ENCODE measurements around the gene NLN.
"Not testable (repeated sequence)": the region's sequence is repeated elsewhere in the genome, so short reads cannot be mapped to it uniquely, and the experiment has no call there.

NLN gene

DNA sequence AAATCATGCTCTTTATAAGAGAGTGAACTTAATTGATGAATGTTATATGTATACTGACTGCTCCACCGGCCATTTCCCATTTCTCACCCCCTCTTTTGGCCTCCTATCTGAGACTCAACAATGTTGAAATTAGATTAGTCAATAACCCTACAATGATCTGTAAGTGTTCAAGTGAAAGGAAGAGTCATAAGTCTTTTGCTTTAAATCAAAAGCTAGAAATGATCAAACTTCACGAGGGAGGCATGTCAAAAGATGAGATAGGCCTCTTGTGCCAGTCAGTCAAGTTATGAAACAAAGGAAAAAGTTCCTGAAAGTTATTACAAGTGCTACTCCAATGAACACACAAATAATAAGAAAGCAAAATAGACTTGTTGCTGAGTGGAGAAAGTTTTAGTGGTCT lies 83.1 kb downstream of the NLN start:
- in situ Hi-C loops (cut with MboI; ENCODE audit: low sequenced_read_pairs) = no loop called here

DNA sequence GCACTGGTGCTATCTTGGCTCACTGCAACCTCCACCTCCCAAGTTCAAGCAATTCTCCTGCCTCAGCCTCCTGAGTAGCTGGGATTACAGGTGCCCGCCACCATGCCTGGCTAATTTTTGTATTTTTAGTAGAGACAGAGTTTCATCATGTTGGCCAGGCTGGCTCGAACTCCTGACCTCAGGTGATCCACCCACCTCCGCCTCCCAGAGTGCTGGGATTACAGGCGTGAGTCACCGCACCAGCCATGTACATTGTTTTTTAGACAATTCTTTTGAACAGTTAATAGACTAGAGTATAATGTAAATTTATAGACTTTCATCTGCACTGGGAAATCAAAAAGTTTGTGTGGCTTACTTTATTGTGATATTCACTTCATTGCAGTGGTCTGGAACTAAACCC lies 85.5 kb downstream of the NLN start:
- in situ Hi-C loops (cut with MboI; ENCODE audit: low sequenced_read_pairs) = not testable (repeated sequence)

DNA sequence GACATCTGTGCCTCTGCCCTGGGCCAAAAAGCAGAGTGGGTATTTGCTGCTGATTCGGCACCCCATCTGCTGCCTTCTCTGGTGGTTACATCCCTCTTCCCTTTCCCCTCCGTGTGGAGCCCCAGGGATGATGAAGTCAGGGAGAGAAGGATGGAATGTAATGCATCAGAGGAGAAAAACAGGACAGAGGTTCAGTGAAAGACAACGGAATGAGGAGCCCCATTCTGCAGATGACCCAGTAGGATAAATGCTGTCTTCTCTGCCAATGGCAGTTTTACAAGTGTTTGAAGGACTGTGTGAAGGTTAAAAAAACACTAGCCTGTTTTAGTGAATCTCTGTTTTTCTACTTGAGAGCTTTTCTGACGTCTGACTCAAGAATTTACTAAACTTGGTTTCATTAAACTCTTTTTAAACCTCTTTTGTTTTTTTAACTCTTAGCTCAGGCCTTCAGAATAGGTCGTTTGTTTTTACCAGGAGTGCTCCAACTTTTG lies 86.3 kb downstream of the NLN start:
- in situ Hi-C loops (cut with MboI; ENCODE audit: low sequenced_read_pairs) = no loop called here

DNA sequence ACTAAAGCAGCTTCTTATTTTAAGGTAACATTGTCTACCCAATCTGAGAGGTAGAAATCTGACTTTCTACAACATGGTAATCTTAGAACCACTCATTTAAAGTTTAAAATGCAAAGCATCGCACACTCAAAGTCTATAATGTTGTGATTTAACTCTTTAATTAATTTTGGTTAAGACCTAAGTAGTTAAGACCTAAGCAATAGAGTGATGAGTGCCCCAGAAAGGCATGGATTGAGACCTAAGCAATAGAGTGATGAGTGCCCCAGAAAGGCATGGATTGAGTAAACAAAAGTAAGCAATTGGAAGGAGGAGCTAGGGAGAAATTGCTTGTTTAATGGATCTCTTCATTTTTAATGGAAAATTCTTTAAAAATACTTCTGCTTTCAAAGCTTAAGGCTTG lies 86.8 kb downstream of the NLN start:
- in situ Hi-C loops (cut with MboI; ENCODE audit: low sequenced_read_pairs) = no loop called here

DNA sequence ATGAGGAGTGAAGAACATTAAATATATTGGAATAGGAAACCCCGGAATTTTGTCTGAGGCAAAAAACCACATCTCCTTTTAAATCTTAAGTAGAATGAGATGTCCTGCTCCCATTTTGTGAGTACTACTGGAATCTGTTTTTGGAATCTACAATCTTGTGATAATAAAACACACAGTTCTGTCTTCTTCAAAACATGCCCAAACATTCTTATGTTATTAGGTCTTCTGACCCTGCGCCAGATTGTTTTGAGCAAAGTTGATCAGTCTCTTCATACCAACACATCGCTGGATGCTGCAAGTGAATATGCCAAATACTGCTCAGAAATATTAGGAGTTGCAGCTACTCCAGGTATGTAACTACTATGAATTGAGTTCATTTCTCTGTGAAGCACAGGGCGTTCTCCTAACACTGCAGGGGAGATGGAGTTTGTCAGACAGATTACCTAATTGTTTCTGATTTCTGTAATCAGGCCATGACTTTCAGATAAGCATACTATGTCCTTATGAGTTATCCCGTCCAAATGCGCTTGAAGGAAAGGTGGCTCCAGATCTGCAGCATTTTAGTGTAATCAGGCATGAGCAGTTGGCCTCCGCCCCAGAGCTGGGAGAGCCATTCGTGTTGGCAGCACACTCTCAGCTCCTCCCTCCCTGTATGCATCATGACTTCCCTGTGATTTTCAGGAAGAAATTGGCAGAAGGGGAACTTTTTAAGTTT lies 88.0 kb downstream of the NLN start:
- in situ Hi-C loops (cut with MboI; ENCODE audit: low sequenced_read_pairs) = no loop called here

DNA sequence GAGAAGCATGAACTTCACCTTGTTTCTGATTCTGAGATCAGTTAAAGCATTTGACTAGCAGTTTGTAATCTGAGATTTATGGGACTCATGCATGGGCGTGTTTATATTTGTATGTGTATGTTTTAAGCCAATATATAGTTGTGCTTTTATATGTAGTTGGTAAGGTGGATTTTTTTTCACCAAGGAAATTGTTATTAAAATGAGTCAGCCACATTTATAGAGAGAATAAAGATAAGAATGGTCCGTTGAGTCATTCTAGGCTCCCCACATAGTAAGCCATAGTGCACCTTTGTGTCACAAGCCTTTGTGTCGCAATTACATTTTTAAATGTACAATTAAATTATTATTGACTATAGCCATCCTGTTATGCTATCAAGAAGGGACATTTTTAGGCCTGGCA lies 89.0 kb downstream of the NLN start:
- in situ Hi-C loops (cut with MboI; ENCODE audit: low sequenced_read_pairs) = no loop called here

DNA sequence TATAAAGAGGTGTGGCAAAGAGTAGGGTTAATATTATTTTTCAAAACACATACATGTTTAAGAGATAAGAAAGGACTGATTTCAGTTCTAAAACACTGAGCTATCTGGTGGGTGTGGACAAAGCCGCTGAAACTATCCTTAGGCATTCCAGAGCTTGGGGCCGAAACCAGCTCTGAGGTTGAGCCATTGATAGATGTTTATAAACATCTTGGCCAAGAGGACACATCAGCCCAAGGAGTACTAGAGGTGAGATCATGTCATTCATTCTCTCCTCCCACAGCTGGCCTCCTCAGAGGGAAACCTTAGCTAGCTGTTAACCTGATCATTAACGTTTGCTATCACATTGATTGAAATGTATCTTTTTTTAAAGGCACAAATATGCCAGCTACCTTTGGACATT lies 89.9 kb downstream of the NLN start:
- in situ Hi-C loops (cut with MboI; ENCODE audit: low sequenced_read_pairs) = no loop called here

DNA sequence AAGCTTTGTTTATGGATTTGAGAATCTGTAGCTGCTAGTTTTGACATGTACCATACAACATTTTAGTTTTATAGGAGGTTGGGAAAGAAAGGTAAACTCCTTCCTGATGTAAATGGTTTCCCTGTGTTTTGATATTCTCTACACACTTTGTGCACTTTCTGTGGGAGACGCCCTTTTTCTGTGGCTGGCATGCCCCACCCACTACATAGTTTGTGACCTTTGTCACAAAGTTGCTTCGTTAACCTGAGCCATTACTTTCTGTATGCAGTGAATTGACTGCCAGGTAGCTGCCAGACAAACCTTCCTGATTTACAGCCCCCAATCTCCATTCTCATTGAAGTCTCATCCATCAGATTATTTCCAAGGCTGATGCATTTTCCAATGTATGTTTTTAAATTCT lies 90.6 kb downstream of the NLN start:
- in situ Hi-C loops (cut with MboI; ENCODE audit: low sequenced_read_pairs) = no loop called here

DNA sequence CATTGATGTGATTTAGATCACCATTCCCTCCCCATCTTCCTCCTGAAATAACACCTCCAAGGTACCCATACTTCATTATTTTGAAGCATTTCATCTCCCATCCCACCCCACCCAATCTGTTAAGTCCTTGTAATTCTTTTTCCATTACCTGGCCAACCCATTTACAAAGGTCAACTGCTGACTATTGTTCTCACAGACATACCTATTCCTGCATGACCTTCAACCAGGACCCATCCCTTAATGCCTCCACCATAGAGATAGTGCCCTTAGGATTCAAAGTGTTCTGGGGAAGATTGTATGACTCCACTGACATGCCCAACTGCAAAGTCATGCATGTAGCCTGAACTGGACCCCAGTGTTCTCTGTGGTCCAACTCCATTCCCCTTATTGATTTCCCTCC lies 91.2 kb downstream of the NLN start:
- in situ Hi-C loops (cut with MboI; ENCODE audit: low sequenced_read_pairs) = no loop called here

DNA sequence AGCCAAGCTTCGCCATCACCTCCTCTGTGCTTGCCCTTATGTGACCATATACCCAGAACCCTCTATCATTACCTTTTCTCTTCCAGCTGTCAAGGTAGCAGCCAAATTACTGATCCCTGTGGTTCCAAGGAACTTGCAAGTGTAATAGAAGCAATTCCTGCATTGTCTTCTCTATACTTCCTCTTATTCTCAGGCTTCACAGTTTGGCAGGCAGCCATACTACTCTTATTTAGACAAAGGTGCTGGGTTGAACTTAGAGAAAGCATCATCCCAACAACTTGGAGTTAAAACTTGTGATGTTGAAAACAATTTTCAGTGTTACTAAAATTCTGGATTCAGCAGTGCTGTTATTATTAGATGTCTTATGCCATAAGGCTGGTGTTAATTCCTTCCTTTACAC lies 93.2 kb downstream of the NLN start:
- in situ Hi-C loops (cut with MboI; ENCODE audit: low sequenced_read_pairs) = no loop called here

DNA sequence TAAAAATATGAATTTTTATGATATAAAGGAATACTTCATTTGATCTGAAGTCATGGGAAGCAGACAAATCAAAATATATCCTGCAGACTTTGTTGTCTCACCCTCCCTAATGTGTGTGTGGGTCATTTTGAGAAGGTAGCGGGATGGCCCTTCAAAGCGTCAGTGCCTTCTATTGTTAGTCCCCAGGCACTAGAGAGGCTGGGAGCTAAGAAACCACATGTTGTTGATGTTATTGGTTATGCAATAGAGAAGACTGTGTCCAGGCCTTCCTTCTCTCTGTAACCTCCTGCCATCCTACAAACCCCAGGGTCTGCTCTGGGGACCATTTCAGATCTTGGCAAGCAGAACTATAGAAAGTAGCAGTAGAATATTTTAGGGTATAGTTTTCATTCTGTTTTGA lies 94.7 kb downstream of the NLN start:
- in situ Hi-C loops (cut with MboI; ENCODE audit: low sequenced_read_pairs) = no loop called here

DNA sequence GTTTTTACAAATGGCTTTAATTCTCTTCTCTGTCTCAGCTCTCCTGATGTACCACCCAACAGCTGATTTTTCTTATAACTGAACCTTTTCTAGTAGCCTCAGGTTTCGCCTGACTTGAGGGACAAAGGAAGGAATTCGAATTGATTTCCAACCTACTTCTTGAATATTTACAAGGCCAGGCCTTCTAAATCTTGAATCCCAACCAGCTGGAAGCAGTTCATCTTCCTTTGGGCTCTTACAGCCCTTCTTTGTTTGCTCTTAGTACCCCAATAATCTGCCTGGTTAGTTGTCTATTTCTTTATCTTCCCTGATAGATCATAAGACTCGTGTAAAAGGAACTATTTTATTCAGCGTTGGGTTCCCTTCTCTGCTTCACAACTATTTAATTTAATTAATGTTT lies 95.9 kb downstream of the NLN start:
- in situ Hi-C loops (cut with MboI; ENCODE audit: low sequenced_read_pairs) = no loop called here

DNA sequence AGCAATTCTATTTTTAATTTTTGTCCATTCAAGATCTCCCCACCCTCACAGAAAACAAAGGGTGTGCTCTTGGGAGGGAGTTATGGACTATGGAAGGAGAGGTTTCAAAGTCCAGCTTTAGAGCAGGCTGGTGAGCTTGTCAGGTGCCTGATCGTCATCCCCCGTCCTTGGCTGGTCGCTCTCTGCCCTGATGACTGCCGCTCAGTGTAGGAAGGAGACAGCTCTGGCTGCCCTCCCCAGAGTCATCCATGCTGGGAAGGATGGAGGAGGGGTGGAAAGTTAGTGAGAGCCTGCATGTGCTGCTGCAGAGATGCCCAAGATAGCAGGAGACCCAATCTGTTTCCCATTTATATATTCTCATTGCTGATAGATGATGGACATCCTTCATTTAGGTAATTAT lies 96.6 kb downstream of the NLN start:
- in situ Hi-C loops (cut with MboI; ENCODE audit: low sequenced_read_pairs) = no loop called here

DNA sequence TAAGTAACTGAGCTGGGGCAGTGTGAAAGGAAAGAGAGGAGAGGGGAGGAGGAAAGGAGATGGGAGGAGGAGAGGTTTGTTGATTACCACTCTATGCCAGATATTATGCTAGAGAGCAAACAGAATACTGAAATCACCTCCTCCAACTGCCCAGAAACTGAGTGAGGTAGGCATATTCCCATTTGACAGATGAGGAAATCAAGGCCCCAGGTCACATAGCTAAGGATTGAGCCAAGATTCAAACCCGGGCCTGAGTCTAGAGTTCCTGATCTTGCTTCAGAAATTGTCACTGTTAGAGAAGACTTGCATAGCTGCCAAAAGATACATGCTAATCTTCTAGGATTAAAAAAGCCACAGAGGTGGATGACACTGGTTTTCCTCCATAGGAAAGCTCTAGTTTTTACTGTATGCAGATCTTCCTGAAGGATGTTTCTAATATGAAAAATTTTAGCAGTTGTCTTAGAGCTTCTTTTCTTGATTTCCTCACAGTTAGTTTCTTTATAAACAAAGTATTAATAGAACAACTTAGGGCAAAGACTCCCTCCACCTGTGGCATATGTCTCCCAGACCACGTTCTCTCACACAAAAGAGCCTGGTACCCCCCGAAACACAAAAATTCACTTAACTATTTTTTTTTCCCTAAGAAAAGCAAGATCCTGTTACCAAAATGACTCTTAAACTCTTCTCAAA lies 97.4 kb downstream of the NLN start:
- in situ Hi-C loops (cut with MboI; ENCODE audit: low sequenced_read_pairs) = no loop called here

DNA sequence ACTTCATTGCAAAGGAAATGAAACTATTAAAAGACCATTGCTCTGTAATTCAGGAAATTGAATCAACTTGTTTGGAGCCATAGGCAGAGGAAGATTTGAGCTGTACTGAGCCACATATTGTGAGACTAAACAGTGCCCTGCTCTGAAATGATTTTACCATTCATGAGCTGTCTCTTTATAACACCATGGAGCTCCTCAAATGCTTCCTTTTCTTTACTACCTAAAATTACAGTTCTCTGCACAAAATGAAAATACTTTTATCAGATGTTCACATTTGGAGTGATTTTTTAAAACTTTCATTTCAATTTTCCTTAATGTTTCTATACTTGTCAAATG lies 97.9 kb downstream of the NLN start:
- in situ Hi-C loops (cut with MboI; ENCODE audit: low sequenced_read_pairs) = no loop called here

DNA sequence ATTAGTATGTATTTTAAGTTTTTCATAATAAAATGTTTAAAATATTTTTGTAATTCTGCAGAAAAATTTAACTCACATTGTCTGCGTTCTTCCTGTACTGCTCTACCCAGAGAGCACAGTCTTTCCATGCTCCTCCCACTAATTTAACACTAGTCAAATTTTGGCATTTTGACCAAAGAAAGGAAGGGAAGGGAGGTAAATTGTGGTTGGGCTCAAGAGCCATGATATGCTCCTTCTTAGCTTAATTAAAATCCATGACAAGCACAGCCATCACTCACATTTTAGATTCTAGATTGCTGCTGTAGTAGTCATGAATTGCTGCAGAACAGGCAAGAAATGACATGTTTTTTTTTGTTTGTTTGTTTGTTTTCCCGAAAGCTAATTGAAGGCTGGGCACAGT lies 98.4 kb downstream of the NLN start:
- in situ Hi-C loops (cut with MboI; ENCODE audit: low sequenced_read_pairs) = no loop called here

DNA sequence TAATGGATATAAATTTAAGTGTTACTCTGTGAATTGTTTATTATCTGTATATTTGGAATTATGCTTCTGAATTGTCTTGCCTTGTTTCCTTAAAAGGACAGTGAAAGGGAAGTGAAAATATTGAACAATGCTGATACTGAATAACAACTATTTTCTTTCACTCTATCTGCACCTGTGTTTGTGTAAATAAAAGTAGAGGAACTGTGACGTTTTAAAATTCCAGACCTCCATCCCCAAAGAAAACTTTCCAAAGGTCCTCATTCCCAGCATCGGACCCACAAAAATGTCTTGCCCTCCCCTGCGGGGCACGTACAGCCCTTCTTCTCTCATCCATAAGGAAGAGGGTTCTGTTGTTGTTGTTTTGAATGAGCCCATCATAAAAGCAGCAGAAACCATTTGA lies 100.0 kb downstream of the NLN start:
- in situ Hi-C loops (cut with MboI; ENCODE audit: low sequenced_read_pairs) = no loop called here

DNA sequence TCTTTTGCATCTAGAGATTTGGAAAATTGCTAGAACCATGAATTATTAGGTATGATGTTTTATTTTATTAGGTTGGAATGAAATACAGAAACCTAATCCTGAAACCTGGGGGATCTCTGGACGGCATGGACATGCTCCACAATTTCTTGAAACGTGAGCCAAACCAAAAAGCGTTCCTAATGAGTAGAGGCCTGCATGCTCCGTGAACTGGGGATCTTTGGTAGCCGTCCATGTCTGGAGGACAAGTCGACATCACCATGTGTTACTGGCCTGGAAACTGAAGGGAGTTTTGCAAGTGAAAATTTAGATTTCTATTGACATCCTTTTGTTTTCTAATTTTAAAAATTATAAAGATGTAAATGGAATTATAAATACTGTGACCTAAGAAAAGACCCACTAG lies 100.7 kb downstream of the NLN start:
- in situ Hi-C loops (cut with MboI; ENCODE audit: low sequenced_read_pairs) = no loop called here

DNA sequence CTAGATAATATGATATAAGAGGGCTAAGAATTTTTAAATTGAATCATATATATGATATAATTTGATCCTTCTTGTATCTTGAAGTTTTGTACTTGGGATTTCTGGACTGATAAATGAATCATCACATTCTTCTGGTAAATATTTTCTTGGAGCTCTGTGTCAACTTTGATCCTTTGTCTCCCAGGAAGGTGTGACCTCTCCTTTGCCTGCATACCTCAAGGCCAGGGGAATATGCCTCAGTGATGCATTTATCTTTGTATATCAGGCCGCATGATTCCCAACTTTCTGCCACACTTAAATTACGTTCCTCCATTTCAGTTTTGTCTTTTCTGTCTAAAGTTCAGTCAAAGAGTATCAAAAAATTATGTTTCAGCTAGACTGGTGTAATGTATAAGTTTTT lies 101.2 kb downstream of the NLN start:
- in situ Hi-C loops (cut with MboI; ENCODE audit: low sequenced_read_pairs) = no loop called here

DNA sequence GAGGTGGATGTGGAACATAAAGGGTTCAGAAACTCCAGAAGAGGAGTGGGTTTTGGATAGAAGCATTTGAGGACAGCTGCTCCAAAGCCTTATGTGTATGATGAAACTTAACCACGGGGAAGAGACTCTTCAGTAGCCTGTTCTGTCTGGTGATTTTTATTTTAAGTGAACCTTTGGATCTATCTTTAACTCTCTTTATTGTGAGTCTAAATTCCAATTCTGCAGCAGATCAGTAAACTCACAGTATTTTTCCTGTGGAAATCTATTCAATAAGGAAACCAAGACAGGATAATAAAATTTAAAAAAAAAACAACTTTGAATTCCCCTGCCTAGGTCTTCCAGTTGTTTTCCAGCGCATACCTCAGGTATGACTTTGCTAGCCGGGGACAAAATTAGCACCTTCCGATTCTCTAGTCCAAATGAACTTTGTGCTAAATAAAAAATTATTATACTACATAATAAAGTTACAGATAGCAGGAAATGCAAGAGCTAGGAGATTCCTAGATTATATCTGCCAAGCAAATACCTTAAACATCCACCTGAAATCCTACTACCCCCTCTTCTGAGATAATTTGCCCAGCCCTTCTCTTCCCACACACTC lies 101.9 kb downstream of the NLN start:
- in situ Hi-C loops (cut with MboI; ENCODE audit: low sequenced_read_pairs) = no loop called here

DNA sequence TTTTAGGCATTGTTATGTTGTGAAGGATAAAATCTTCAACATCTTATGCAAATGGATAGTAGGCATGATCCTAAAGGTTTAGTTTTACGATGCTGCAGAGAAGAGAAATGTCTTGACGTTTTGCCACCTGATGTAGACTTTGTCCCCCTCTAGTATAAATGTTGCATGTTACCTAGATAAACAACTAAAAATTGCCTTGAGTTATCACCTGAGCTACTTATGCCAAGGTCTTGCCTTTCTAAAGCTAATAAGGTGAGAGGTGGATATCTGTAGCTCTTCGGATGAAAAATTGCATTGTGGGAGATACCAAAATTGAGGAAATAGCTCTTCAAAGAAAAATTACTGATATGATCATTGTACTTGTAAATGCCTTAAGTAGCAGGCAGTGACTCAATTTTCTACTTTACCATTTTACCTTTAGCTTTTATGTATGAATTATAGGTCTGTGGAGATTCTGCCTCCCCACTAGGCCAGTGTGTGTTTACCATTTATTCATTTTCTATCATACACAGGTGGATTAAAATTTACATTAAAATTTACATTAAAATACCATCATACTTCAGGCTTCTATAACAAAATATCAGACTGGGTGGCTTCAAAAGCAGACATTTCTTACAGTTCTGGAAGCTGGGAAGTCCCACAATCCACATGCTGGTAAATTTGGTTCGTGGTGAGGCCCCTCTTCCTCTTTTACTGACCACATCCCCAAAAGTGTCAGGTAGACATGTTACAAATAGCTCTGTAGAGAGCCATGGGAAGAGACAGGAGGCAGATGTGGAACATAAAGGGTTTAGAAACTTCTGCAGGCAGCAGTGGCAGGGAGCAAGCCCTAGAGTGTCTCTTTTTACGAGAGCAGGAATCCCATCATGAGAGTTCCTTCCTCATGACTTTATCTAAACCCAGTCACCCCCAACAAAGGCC lies 103.7 kb downstream of the NLN start:
- in situ Hi-C loops (cut with MboI; ENCODE audit: low sequenced_read_pairs) = no loop called here
